Osteoblast (primary cell): ENCODE data around the gene MRPS27. TPM values are rescaled to one million over a fixed set of nuclear protein-coding genes. Genes with fewer than 3 reads are reported as not detected.
A peak's percentile ranks its signal among the peaks of the same experiment; 100 is the strongest.

Experiments used
- DNase-seq: peaks from one replicate; pipeline ENCODE4 v3.0.0; 2011; ENCODE audit warnings: low spot score, mixed read lengths; ENCODE audit not compliant: insufficient read length; ENCODE audit errors: missing footprints
- H2AFZ ChIP-seq: 2 replicates; pipeline ENCODE4 v1.6.0; 2011; ENCODE audit warnings: mild to moderate bottlenecking, low read length
- H3K27ac ChIP-seq: 2 replicates; pipeline ENCODE4 v1.5.1; 2011; ENCODE audit warnings: mild to moderate bottlenecking, low read depth, low read length, moderate library complexity
- H3K27me3 ChIP-seq: 2 replicates; pipeline ENCODE4 v1.6.0; 2012; ENCODE audit warnings: mild to moderate bottlenecking, control low read depth, inconsistent platforms, low read length, moderate library complexity; ENCODE audit not compliant: insufficient read depth
- H3K36me3 ChIP-seq: 2 replicates; pipeline ENCODE4 v1.5.1; 2011; ENCODE audit warnings: mild to moderate bottlenecking, low read length, control low read depth, moderate library complexity; ENCODE audit not compliant: insufficient read depth
- H3K4me1 ChIP-seq: 2 replicates; pipeline ENCODE4 v1.5.1; 2011; ENCODE audit warnings: mild to moderate bottlenecking, low read length, control low read depth, moderate library complexity; ENCODE audit not compliant: insufficient read depth
- H3K4me2 ChIP-seq: 2 replicates; pipeline ENCODE4 v1.6.0; 2011; ENCODE audit warnings: mild to moderate bottlenecking, low read length; ENCODE audit not compliant: insufficient read depth
- H3K4me3 ChIP-seq: fragments of 200-600 bp; sonication (generic); 3 replicates; pipeline ENCODE4 v1.5.1; 2012; ENCODE audit warnings: mild to moderate bottlenecking, low read length, inconsistent platforms; ENCODE audit not compliant: insufficient read depth
- H3K79me2 ChIP-seq: 2 replicates; pipeline ENCODE4 v1.6.0; 2012; ENCODE audit warnings: mild to moderate bottlenecking, low read length, control low read depth, inconsistent platforms; ENCODE audit not compliant: insufficient read depth
- H3K9me3 ChIP-seq: 2 replicates; pipeline ENCODE4 v1.5.1; 2011; ENCODE audit warnings: low read depth, low read length, control low read depth
- H4K20me1 ChIP-seq: 2 replicates; pipeline ENCODE4 v1.6.0; 2012; ENCODE audit warnings: mild to moderate bottlenecking, low read length, control low read depth; ENCODE audit not compliant: insufficient read depth
- total RNA-seq: library from RNA; depleted of rRNA; stranded (reverse); fragments of >200 nt; gene quantifications from 2 replicates; pipeline ENCODE4 v1.2.3, GENCODE V29; 2012
- TF ChIP-seq, protein P1 (sequence below): IDR thresholded peaks from 2 replicates; pipeline ENCODE4 v1.5.1; 2011; ENCODE audit warnings: mild to moderate bottlenecking, low read depth, low read length, moderate library complexity; ENCODE audit errors: extremely low read depth

MRPS27 gene
- total RNA-seq, 1 donor, result 106 TPM

DNA sequence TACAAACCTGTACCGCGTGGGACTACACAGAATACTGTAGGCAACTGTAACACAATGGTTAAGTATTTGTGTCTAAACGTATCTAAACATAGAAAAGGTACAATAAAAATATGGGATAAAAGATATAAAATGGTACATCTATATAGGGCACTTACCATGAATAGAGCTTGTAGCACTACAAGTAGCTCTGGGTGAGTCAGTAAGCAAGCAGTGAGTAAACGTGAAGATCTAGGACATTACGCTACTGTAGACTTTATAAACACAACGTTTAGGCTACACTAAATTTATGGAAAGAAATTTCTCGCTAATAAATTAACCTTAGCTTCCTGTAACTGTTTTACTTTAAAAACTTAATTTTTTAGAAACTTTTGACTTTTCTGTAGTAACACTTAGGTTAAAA, 46.5 kb downstream of the MRPS27 start:
- no peak overlapping the region for H3K27ac ChIP-seq
- peaks cover 32% of the 10 kb centered on the region for H3K79me2 ChIP-seq
- H3K36me3 ChIP-seq, result no peaks in the 10 kb centered on the region
- H3K9me3 ChIP-seq, result no peaks in the 10 kb centered on the region
- H3K27me3 ChIP-seq, result no peaks in the 10 kb centered on the region
- no peaks in the 10 kb centered on the region for H4K20me1 ChIP-seq
- H3K4me3 ChIP-seq, result no peak overlapping the region
- H3K4me1 ChIP-seq, result peaks cover 3% of the 10 kb centered on the region
- no peak overlapping the region for H2AFZ ChIP-seq
- no peak overlapping the region for H3K4me2 ChIP-seq
- DNase-seq, result peak; percentile 4
- TF ChIP-seq, protein P1, sequence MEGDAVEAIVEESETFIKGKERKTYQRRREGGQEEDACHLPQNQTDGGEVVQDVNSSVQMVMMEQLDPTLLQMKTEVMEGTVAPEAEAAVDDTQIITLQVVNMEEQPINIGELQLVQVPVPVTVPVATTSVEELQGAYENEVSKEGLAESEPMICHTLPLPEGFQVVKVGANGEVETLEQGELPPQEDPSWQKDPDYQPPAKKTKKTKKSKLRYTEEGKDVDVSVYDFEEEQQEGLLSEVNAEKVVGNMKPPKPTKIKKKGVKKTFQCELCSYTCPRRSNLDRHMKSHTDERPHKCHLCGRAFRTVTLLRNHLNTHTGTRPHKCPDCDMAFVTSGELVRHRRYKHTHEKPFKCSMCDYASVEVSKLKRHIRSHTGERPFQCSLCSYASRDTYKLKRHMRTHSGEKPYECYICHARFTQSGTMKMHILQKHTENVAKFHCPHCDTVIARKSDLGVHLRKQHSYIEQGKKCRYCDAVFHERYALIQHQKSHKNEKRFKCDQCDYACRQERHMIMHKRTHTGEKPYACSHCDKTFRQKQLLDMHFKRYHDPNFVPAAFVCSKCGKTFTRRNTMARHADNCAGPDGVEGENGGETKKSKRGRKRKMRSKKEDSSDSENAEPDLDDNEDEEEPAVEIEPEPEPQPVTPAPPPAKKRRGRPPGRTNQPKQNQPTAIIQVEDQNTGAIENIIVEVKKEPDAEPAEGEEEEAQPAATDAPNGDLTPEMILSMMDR, result no peak

DNA sequence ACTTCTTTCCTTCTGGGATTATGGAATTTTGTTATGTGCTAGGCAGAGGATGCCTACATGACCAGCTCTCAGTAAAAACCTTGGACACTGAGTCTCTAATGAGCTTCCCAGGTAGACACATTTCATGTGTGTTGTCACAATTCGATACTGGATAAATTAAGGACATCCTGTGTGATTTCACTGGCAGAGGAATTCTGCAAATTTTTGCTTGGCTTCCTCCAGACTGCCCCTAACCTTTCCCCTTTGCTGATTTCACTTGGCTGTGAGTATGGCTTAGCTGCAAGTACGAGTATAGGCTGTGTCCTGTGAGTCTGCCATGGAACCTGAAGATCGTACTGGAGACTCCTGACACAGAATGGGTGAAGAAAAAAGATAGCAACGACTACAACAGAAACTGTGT, 47.6 kb downstream of the MRPS27 start:
- Histone ChIP-seq H3K79me2 (peaks cover 28% of the 10 kb centered on the region), H3K9me3 (no peaks in the 10 kb centered on the region), H3K4me1 (peaks cover 3% of the 10 kb centered on the region), H2AFZ (no peak overlapping the region), H3K36me3 (no peaks in the 10 kb centered on the region), H3K4me3 (no peak overlapping the region), H3K27me3 (no peaks in the 10 kb centered on the region), H4K20me1 (no peaks in the 10 kb centered on the region), H3K4me2 (no peak overlapping the region), H3K27ac (no peak overlapping the region)
- TF ChIP-seq, protein P1, result no peak
- DNase-seq, result no peak

DNA sequence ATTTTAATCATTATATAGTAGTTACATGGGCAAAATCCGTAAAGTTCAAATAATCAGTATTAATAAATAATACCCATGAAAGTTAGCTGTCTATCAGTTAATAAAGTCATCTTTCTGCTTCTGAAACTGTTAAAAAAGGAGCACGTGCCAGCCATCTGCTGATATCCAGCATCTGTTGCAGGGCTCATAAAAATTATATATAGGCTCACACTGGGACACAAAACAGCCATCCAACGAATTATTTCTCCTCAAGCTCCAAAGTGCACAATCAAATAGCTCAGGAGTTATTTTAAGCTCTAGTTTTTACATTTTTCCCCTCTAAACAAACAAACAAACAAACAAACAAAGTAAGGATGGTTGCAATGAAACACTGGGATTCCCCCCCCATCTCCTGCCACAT, 48.3 kb downstream of the MRPS27 start:
- no peaks in the 10 kb centered on the region for H3K27me3 ChIP-seq
- TF ChIP-seq, protein P1, result no peak
- H3K4me3 ChIP-seq, result no peak overlapping the region
- H3K9me3 ChIP-seq, result no peaks in the 10 kb centered on the region
- no peak overlapping the region for H2AFZ ChIP-seq
- no peaks in the 10 kb centered on the region for H4K20me1 ChIP-seq
- DNase-seq, result no peak
- H3K4me2 ChIP-seq, result no peak overlapping the region
- peaks cover 28% of the 10 kb centered on the region for H3K79me2 ChIP-seq
- no peaks in the 10 kb centered on the region for H3K36me3 ChIP-seq
- H3K4me1 ChIP-seq, result peaks cover 3% of the 10 kb centered on the region
- no peak overlapping the region for H3K27ac ChIP-seq

DNA sequence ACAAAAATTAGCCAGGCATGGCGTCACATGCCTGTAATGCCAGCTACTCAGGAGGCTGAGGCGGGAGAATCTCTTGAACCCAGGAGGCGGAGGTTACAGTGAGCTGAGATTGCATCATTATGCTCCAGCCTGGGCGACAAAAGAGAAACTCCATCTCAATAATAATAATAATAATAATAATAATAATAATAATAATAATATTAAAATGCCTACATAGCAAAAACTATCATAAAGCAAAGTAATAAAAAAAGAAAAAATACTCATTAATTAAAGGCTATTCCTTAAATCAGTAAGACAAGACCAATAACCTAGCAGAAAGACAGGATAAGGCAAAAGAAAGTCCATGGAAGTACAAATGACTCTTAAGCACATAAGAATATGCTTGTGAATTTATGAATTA, 50.0 kb downstream of the MRPS27 start:
- Histone ChIP-seq H3K9me3 (no peaks in the 10 kb centered on the region), H3K4me1 (peaks cover 3% of the 10 kb centered on the region), H3K27ac (no peak overlapping the region), H3K4me2 (no peak overlapping the region), H3K36me3 (no peaks in the 10 kb centered on the region), H3K79me2 (peaks cover 16% of the 10 kb centered on the region), H4K20me1 (no peaks in the 10 kb centered on the region), H2AFZ (no peak overlapping the region), H3K4me3 (no peak overlapping the region), H3K27me3 (no peaks in the 10 kb centered on the region)
- no peak for DNase-seq
- TF ChIP-seq, protein P1, result no peak
